ENCODE results near the gene GID8.
"Not testable (repeated sequence)": the region's sequence is repeated elsewhere in the genome, so short reads cannot be mapped to it uniquely, and the experiment has no call there.

Gene GID8

GRCh38 chr20:62916703-62917476, 21.1 kb upstream of the GID8 start:
- H3K36me3 ChIP-seq (ENCODE audit: insufficient read depth, low read length): peaks cover 8% of the 10 kb centered on the region
- H3K27me3 ChIP-seq (ENCODE audit: control insufficient read depth, insufficient read depth, low read length): no peaks in the 10 kb centered on the region
- no peak overlapping the region for H3K4me2 ChIP-seq (ENCODE audit: low read length)
- H3K9me3 ChIP-seq (replicated peaks; ENCODE audit: low read length): no peaks in the 10 kb centered on the region
- H3K4me1 ChIP-seq (ENCODE audit: control insufficient read depth, insufficient read depth, low read length): peaks cover 35% of the 10 kb centered on the region
- H3K9ac ChIP-seq (ENCODE audit: low read depth, low read length): no peak overlapping the region
- H3K4me3 ChIP-seq (ENCODE audit: low read length): no peak overlapping the region

- Histone ChIP-seq H3K4me2 (ENCODE audit: low read length) (no peak overlapping the region), H3K4me1 (ENCODE audit: control insufficient read depth, insufficient read depth, low read length) (peaks cover 41% of the 10 kb centered on the region), H3K9ac (ENCODE audit: low read depth, low read length) (no peak overlapping the region), H3K36me3 (ENCODE audit: insufficient read depth, low read length) (peaks cover 5% of the 10 kb centered on the region), H3K4me3 (ENCODE audit: low read length) (no peak overlapping the region), H3K27me3 (ENCODE audit: control insufficient read depth, insufficient read depth, low read length) (no peaks in the 10 kb centered on the region), H3K9me3 (replicated peaks; ENCODE audit: low read length) (no peaks in the 10 kb centered on the region)
Observed at GRCh38 chr20:62917720-62918119, 20.2 kb upstream of the GID8 start.

- H3K4me1 ChIP-seq (ENCODE audit: control insufficient read depth, insufficient read depth, low read length): peaks cover 45% of the 10 kb centered on the region
- no peak overlapping the region for H3K4me2 ChIP-seq (ENCODE audit: low read length)
- no peaks in the 10 kb centered on the region for H3K27me3 ChIP-seq (ENCODE audit: control insufficient read depth, insufficient read depth, low read length)
- H3K9me3 ChIP-seq (replicated peaks; ENCODE audit: low read length): no peaks in the 10 kb centered on the region
- peaks cover 2% of the 10 kb centered on the region for H3K36me3 ChIP-seq (ENCODE audit: insufficient read depth, low read length)
- H3K9ac ChIP-seq (ENCODE audit: low read depth, low read length): no peak overlapping the region
- no peak overlapping the region for H3K4me3 ChIP-seq (ENCODE audit: low read length)
Observed at GRCh38 chr20:62918147-62918546, 19.8 kb upstream of the GID8 start.

GRCh38 chr20:62918831-62919230, 19.1 kb upstream of the GID8 start:
- Histone ChIP-seq H3K27me3 (ENCODE audit: control insufficient read depth, insufficient read depth, low read length) (no peaks in the 10 kb centered on the region), H3K4me3 (ENCODE audit: low read length) (no peak overlapping the region), H3K9me3 (replicated peaks; ENCODE audit: low read length) (no peaks in the 10 kb centered on the region), H3K4me1 (ENCODE audit: control insufficient read depth, insufficient read depth, low read length) (peaks cover 51% of the 10 kb centered on the region), H3K36me3 (ENCODE audit: insufficient read depth, low read length) (no peaks in the 10 kb centered on the region), H3K9ac (ENCODE audit: low read depth, low read length) (no peak overlapping the region), H3K4me2 (ENCODE audit: low read length) (no peak overlapping the region)

- H3K4me1 ChIP-seq (ENCODE audit: control insufficient read depth, insufficient read depth, low read length): peaks cover 51% of the 10 kb centered on the region
- no peak overlapping the region for H3K4me3 ChIP-seq (ENCODE audit: low read length)
- H3K9ac ChIP-seq (ENCODE audit: low read depth, low read length): no peak overlapping the region
Observed at GRCh38 chr20:62920039-62920645, 17.8 kb upstream of the GID8 start.

GRCh38 chr20:62921119-62921687, 16.7 kb upstream of the GID8 start:
- no peaks in the 10 kb centered on the region for H3K27me3 ChIP-seq (ENCODE audit: control insufficient read depth, insufficient read depth, low read length)
- H3K4me3 ChIP-seq (ENCODE audit: low read length): no peak overlapping the region
- H3K9me3 ChIP-seq (replicated peaks; ENCODE audit: low read length): no peaks in the 10 kb centered on the region
- H3K4me1 ChIP-seq (ENCODE audit: control insufficient read depth, insufficient read depth, low read length): peaks cover 45% of the 10 kb centered on the region
- H3K4me2 ChIP-seq (ENCODE audit: low read length): peak overlapping the region; percentile 6
- no peak overlapping the region for H3K9ac ChIP-seq (ENCODE audit: low read depth, low read length)
- H3K36me3 ChIP-seq (ENCODE audit: insufficient read depth, low read length): no peaks in the 10 kb centered on the region

More at GRCh38 chr20:62920039-62920645, 17.8 kb upstream of the GID8 start:
- Histone ChIP-seq H3K4me2 (ENCODE audit: low read length) (no peak overlapping the region), H3K36me3 (ENCODE audit: insufficient read depth, low read length) (no peaks in the 10 kb centered on the region), H3K9me3 (replicated peaks; ENCODE audit: low read length) (no peaks in the 10 kb centered on the region), H3K27me3 (ENCODE audit: control insufficient read depth, insufficient read depth, low read length) (no peaks in the 10 kb centered on the region)

GRCh38 chr20:62922451-62922921, 15.5 kb upstream of the GID8 start:
- Histone ChIP-seq H3K4me2 (ENCODE audit: low read length) (peak overlapping the region; percentile 98), H3K27me3 (ENCODE audit: control insufficient read depth, insufficient read depth, low read length) (no peaks in the 10 kb centered on the region), H3K36me3 (ENCODE audit: insufficient read depth, low read length) (no peaks in the 10 kb centered on the region), H3K4me1 (ENCODE audit: control insufficient read depth, insufficient read depth, low read length) (peaks cover 49% of the 10 kb centered on the region), H3K9ac (ENCODE audit: low read depth, low read length) (no peak overlapping the region), H3K9me3 (replicated peaks; ENCODE audit: low read length) (no peaks in the 10 kb centered on the region), H3K4me3 (ENCODE audit: low read length) (no peak overlapping the region)

GRCh38 chr20:62923059-62923668, 14.8 kb upstream of the GID8 start:
- H3K36me3 ChIP-seq (ENCODE audit: insufficient read depth, low read length); H3K27me3 ChIP-seq (ENCODE audit: control insufficient read depth, insufficient read depth, low read length); H3K9me3 ChIP-seq (replicated peaks; ENCODE audit: low read length); H3K4me3 ChIP-seq (ENCODE audit: low read length): not testable (repeated sequence)
- peak overlapping the region; percentile 98 for H3K4me2 ChIP-seq (ENCODE audit: low read length)
- H3K4me1 ChIP-seq (ENCODE audit: control insufficient read depth, insufficient read depth, low read length): peaks cover 45% of the 10 kb centered on the region
- peak overlapping the region; percentile 21 for H3K9ac ChIP-seq (ENCODE audit: low read depth, low read length)

- Histone ChIP-seq H3K27me3 (ENCODE audit: control insufficient read depth, insufficient read depth, low read length) (no peaks in the 10 kb centered on the region), H3K36me3 (ENCODE audit: insufficient read depth, low read length) (no peaks in the 10 kb centered on the region), H3K4me3 (ENCODE audit: low read length) (peak overlapping the region; percentile 82), H3K9me3 (replicated peaks; ENCODE audit: low read length) (no peaks in the 10 kb centered on the region), H3K4me1 (ENCODE audit: control insufficient read depth, insufficient read depth, low read length) (peaks cover 45% of the 10 kb centered on the region), H3K4me2 (ENCODE audit: low read length) (peak overlapping the region; percentile 98), H3K9ac (ENCODE audit: low read depth, low read length) (peak overlapping the region; percentile 96)
Observed at GRCh38 chr20:62923669-62924441, 14.1 kb upstream of the GID8 start.

- H3K9ac ChIP-seq (ENCODE audit: low read depth, low read length): peak overlapping the region; percentile 96
Observed at GRCh38 chr20:62924442-62925075, 13.4 kb upstream of the GID8 start.

More at GRCh38 chr20:62924442-62925075, 13.4 kb upstream of the GID8 start:
- Histone ChIP-seq H3K27me3 (ENCODE audit: control insufficient read depth, insufficient read depth, low read length) (no peaks in the 10 kb centered on the region), H3K9me3 (replicated peaks; ENCODE audit: low read length) (no peaks in the 10 kb centered on the region), H3K4me2 (ENCODE audit: low read length) (peak overlapping the region; percentile 98), H3K4me3 (ENCODE audit: low read length) (peak overlapping the region; percentile 82), H3K36me3 (ENCODE audit: insufficient read depth, low read length) (no peaks in the 10 kb centered on the region), H3K4me1 (ENCODE audit: control insufficient read depth, insufficient read depth, low read length) (peaks cover 47% of the 10 kb centered on the region)

Data from skeletal muscle satellite cell (primary cell).